Measurements from ENCODE around the gene ADRA2B.

DNA sequence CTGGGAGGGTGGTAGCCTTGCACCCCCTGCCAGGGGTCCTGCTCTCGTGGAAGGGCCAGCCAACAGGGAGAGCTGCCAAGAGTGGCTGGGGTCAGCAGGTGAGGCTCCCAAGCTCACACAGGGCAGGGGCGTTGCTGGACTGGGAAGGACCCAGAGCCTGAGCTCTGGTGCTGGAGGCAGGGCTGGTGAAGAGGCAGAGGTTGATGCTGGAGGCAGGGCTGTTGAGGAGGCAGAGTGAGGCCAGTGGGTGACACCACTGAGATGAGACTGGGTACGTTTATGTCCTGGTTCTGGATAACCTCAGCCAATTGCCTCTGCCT lies 7.0 kb downstream of the ADRA2B start:
- TF ChIP-seq, protein P1, sequence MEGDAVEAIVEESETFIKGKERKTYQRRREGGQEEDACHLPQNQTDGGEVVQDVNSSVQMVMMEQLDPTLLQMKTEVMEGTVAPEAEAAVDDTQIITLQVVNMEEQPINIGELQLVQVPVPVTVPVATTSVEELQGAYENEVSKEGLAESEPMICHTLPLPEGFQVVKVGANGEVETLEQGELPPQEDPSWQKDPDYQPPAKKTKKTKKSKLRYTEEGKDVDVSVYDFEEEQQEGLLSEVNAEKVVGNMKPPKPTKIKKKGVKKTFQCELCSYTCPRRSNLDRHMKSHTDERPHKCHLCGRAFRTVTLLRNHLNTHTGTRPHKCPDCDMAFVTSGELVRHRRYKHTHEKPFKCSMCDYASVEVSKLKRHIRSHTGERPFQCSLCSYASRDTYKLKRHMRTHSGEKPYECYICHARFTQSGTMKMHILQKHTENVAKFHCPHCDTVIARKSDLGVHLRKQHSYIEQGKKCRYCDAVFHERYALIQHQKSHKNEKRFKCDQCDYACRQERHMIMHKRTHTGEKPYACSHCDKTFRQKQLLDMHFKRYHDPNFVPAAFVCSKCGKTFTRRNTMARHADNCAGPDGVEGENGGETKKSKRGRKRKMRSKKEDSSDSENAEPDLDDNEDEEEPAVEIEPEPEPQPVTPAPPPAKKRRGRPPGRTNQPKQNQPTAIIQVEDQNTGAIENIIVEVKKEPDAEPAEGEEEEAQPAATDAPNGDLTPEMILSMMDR (IDR thresholded peaks at IDR 0.05): no peak
- no peak for TF ChIP-seq POLR2A (IDR thresholded peaks at IDR 0.05)
